A673 (cell line): ENCODE results near the gene RPS21. TPM values are rescaled to one million over a fixed set of nuclear protein-coding genes. Genes with fewer than 3 reads are reported as not detected.

Source experiments
- BruUV-seq: library from RNA; stranded (reverse); fragments of 400-500 nt; replicated peaks from 2 replicates; lab custom pipeline; 2021; lab: Mats Ljungman, UMichigan
- CTCF ChIA-PET: fragments of 300-600 bp; sonication (Branson Sonifier 250); formaldehyde crosslinking; loops from one replicate; lab custom pipeline; 2022; ENCODE audit warnings: antibody characterized with exemption; lab: Charles Lee
- POLR2A ChIA-PET: fragments of 300-600 bp; sonication (Branson Sonifier 250); formaldehyde crosslinking; loops from one replicate; lab custom pipeline; 2022; ENCODE audit warnings: antibody characterized with exemption; ENCODE audit not compliant: low non-redundant PET; lab: Charles Lee
- DNase-seq: peaks from one replicate; pipeline ENCODE4 v3.0.0-alpha.2; 2015; ENCODE audit warnings: low spot score
- H3K27ac ChIP-seq: fragments of 200-600 bp; sonication (generic); 2 replicates; pipeline ENCODE4 v1.5.1; 2016; ENCODE audit warnings: mixed run types, low read depth, mild to moderate bottlenecking, mixed read lengths, antibody characterized with exemption, low read length; ENCODE audit not compliant: poor library complexity, severe bottlenecking
- H3K27me3 ChIP-seq: fragments of 200-600 bp; sonication (generic); replicated peaks from 2 replicates; pipeline ENCODE4 v1.6.1; 2017; ENCODE audit warnings: mixed run types, low read depth, mild to moderate bottlenecking, mixed read lengths, antibody characterized with exemption, low read length; ENCODE audit not compliant: insufficient read depth, poor library complexity
- H3K36me3 ChIP-seq: fragments of 200-600 bp; sonication (generic); 2 replicates; pipeline ENCODE4 v1.6.1; 2016; ENCODE audit warnings: mixed run types, mild to moderate bottlenecking, mixed read lengths, antibody characterized with exemption, low read length; ENCODE audit not compliant: insufficient read depth, poor library complexity, severe bottlenecking
- H3K4me1 ChIP-seq: fragments of 200-600 bp; sonication (generic); 2 replicates; pipeline ENCODE4 v1.6.1; 2017; ENCODE audit warnings: mixed run types, mild to moderate bottlenecking, mixed read lengths, antibody characterized with exemption, low read length; ENCODE audit not compliant: insufficient read depth, poor library complexity, severe bottlenecking
- H3K4me3 ChIP-seq: fragments of 200-600 bp; sonication (generic); 2 replicates; pipeline ENCODE4 v1.5.1; 2016; ENCODE audit warnings: low read depth, mixed run types, mild to moderate bottlenecking, mixed read lengths, low read length; ENCODE audit not compliant: poor library complexity, severe bottlenecking
- H3K9me3 ChIP-seq: fragments of 200-600 bp; sonication (generic); 2 replicates; pipeline ENCODE4 v1.6.1; 2016; ENCODE audit warnings: mixed run types, low read depth, mild to moderate bottlenecking, mixed read lengths, antibody characterized with exemption, low read length; ENCODE audit not compliant: poor library complexity, severe bottlenecking
- CTCF ChIP-seq: fragments of 300-800, 200-600 bp; sonication (generic); conservative IDR thresholded peaks from 2 replicates; pipeline ENCODE4 v1.5.1; 2017; ENCODE audit warnings: low read depth, mild to moderate bottlenecking, antibody characterized with exemption, low read length, moderate library complexity, mixed read lengths
- EZH2 ChIP-seq: fragments of 200-600 bp; sonication (generic); IDR thresholded peaks from 2 replicates; pipeline ENCODE4 v1.6.1; 2017; ENCODE audit warnings: borderline replicate concordance, low read depth, mild to moderate bottlenecking, mixed read lengths, antibody characterized with exemption, low read length; ENCODE audit not compliant: poor library complexity, severe bottlenecking
- intact Hi-C: fragments of 100-400 bp; cut with micrococcal nuclease; formaldehyde crosslinking; loops from one replicate; pipeline ENCODE4 v1.10.0; 2022; ENCODE audit not compliant: unreplicated experiment
- total RNA-seq: library from RNA; stranded (reverse); gene quantifications from 2 replicates; pipeline ENCODE4 v1.2.3, GENCODE V29; 2021

The RPS21 gene
- total RNA-seq, 1 experiment from 2014 or later = 1,506 TPM

DNA sequence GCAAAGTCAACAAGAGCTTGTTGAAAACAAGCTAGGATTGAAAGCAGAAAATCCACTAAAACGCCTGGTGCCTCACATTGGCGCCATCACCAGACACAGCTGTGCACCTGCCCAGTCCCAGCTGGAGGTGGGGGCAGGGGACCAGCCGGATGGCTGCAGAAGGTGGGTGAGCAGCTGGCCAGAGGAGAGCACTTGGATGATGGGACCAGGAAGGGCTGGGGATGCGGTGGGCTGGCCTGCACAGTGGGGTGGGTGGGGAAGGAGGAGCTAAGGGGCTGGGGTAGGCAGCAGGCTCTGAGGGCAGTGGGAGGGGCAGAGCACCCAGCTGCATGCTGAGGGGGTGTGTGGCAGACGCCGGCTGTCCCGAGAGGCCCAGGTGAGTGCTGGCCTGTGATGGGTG is 13.1 kb downstream of the RPS21 start:
- Histone ChIP-seq H3K36me3 (no peaks in the 10 kb centered on the region), H3K4me1 (no peaks in the 10 kb centered on the region), H3K4me3 (no peak overlapping the region), H3K27me3 (no peaks in the 10 kb centered on the region), H3K9me3 (no peaks in the 10 kb centered on the region), H3K27ac (no peak overlapping the region)
- TF ChIP-seq CTCF = no peak
- no peak for TF ChIP-seq EZH2
- BruUV-seq = no TSS peak
- ChIA-PET CTCF (no interaction called here), POLR2A (interaction anchor here (0.9 kb wide), 1 partner anchor 10 kb away, joined by 3 read pairs; no protein-coding TSS in a partner anchor)
- DNase-seq = no peak
- intact Hi-C loops = no loop called here

- ChIA-PET CTCF (no interaction called here), POLR2A (interaction anchor here (0.9 kb wide), 1 partner anchor 10 kb away, joined by 3 read pairs; no protein-coding TSS in a partner anchor)
- intact Hi-C loops = no loop called here
- Histone ChIP-seq H3K4me1 (no peaks in the 10 kb centered on the region), H3K9me3 (no peaks in the 10 kb centered on the region), H3K27me3 (no peaks in the 10 kb centered on the region), H3K4me3 (no peak overlapping the region), H3K27ac (no peak overlapping the region), H3K36me3 (no peaks in the 10 kb centered on the region)
- TF ChIP-seq EZH2 (no peak), CTCF (no peak)
- no TSS peak for BruUV-seq
- DNase-seq = no peak
Observed at GRCh38 chr20:62400541-62400940, 13.6 kb downstream of the RPS21 start.

DNA sequence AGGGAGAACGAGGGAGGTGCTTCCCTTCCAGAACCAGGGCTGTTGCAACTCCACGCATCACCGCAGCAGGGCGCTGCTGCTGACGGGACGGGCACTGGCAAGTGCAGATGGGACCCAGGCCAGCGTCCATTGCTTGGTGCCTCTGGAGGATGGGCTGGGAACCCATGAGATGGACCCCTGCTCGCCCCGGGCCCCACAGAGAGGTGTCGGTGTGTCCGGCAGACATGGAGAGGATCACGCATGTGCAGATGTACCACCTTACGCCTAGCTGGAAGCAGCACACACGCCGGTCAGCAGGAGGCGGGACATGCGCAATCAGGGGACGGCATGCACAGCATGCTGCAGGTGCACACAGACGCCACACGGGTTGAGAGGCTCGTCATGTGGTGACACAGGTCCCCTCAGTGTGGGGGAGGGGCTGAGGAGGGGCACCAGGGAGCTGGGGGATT is 14.5 kb downstream of the RPS21 start:
- ChIA-PET CTCF (no interaction called here), POLR2A (no interaction called here)
- TF ChIP-seq CTCF (peak; percentile 38; the same call in 1 of the 2 replicates), EZH2 (no peak)
- Histone ChIP-seq H3K9me3 (no peaks in the 10 kb centered on the region), H3K27me3 (no peaks in the 10 kb centered on the region), H3K36me3 (no peaks in the 10 kb centered on the region), H3K4me1 (peaks cover 3% of the 10 kb centered on the region), H3K27ac (no peak overlapping the region), H3K4me3 (no peak overlapping the region)
- intact Hi-C loops = no loop called here
- BruUV-seq = no TSS peak
- no peak for DNase-seq
